H1 (cell line): Measurements from ENCODE around the gene SMARCA2. TPM values are rescaled to one million over a fixed set of nuclear protein-coding genes. Genes with fewer than 3 reads are reported as not detected.

Source experiments
- CTCF ChIA-PET: fragments of 300-600 bp; sonication (Branson Sonifier 250); formaldehyde crosslinking; loops from one replicate; lab custom pipeline; 2021; ENCODE audit not compliant: partially characterized antibody; lab: Charles Lee
- POLR2A ChIA-PET: fragments of 300-600 bp; sonication (Branson Sonifier 250); formaldehyde crosslinking; loops from one replicate; lab custom pipeline; 2021; ENCODE audit warnings: inconsistent platforms; ENCODE audit not compliant: partially characterized antibody; lab: Charles Lee
- DNase-seq, 2 experiments: peaks; one replicate each; pipeline versions ENCODE4 v3.0.0 to v3.0.0-alpha.2; 2010 to 2022; ENCODE audit warnings: low spot score in 2 of 2, low read depth in 1 of 2, mixed read lengths in 1 of 2
- FAIRE-seq: peaks from 2 replicates; lab custom pipeline; 2011; peaks lifted over from hg19 to GRCh38; lab: Jason Lieb, UNC
- H2AFZ ChIP-seq: 2 replicates; pipeline ENCODE4 v1.8.1; 2012; ENCODE audit warnings: low read length, inconsistent platforms
- H2AK5ac ChIP-seq: 2 replicates; pipeline ENCODE4 v1.6.1; 2013; ENCODE audit warnings: low read depth, low read length
- H2BK120ac ChIP-seq: replicated peaks from 2 replicates; pipeline ENCODE3; 2013; ENCODE audit warnings: low read depth, low read length, inconsistent platforms
- H2BK12ac ChIP-seq: 2 replicates; pipeline ENCODE4 v1.6.1; 2013; ENCODE audit warnings: low read depth, low read length
- H2BK15ac ChIP-seq: 2 replicates; pipeline ENCODE4 v1.6.1; 2013; ENCODE audit warnings: low read length
- H2BK20ac ChIP-seq: 2 replicates; pipeline ENCODE4 v1.6.1; 2013; ENCODE audit warnings: low read length
- H2BK5ac ChIP-seq: 2 replicates; pipeline ENCODE4 v1.6.1; 2013; ENCODE audit warnings: low read depth, low read length
- H3K14ac ChIP-seq: 2 replicates; pipeline ENCODE4 v1.6.1; 2013; ENCODE audit warnings: inconsistent platforms; ENCODE audit not compliant: insufficient read length
- H3K18ac ChIP-seq: 2 replicates; pipeline ENCODE4 v1.6.1; 2013; ENCODE audit warnings: low read length; ENCODE audit errors: extremely low read depth
- H3K23ac ChIP-seq: 2 replicates; pipeline ENCODE4 v1.6.1; 2013; ENCODE audit warnings: inconsistent platforms; ENCODE audit not compliant: insufficient read length
- H3K23me2 ChIP-seq: 2 replicates; pipeline ENCODE4 v1.6.1; 2013; ENCODE audit warnings: low read depth, low read length
- H3K27ac ChIP-seq: 2 replicates; pipeline ENCODE4 v1.6.1; 2011; ENCODE audit warnings: low read depth, low read length, inconsistent platforms
- H3K27me3 ChIP-seq, 4 experiments: replicated peaks in 1 of 4; 1 replicate in 1 of 4; 2 replicates in 3 of 4; pipeline versions ENCODE4 v1.6.1 to v1.8.1; 2011 to 2013; ENCODE audit warnings: low read length in 3 of 4, mild to moderate bottlenecking in 3 of 4, inconsistent platforms in 2 of 4, mixed read lengths in 2 of 4, moderate library complexity in 1 of 4; ENCODE audit not compliant: control insufficient read depth in 3 of 4, insufficient read depth in 3 of 4; ENCODE audit errors: extremely low read depth in 1 of 4
- H3K36me3 ChIP-seq, 4 experiments: 2 replicates each; pipeline versions ENCODE4 v1.6.1 to v1.8.1; 2011 to 2013; ENCODE audit warnings: mild to moderate bottlenecking in 4 of 4, low read length in 3 of 4, moderate library complexity in 2 of 4, control low read depth in 1 of 4, inconsistent platforms in 1 of 4; ENCODE audit not compliant: insufficient read depth in 4 of 4, control insufficient read depth in 2 of 4
- H3K4ac ChIP-seq: replicated peaks from 2 replicates; pipeline ENCODE3; 2013; ENCODE audit warnings: low read length, low read depth, mixed read lengths, inconsistent platforms; ENCODE audit not compliant: insufficient read length
- H3K4me1 ChIP-seq, 4 experiments: replicated peaks in 1 of 4; 1 replicate in 1 of 4; 2 replicates in 3 of 4; pipeline versions ENCODE4 v1.6.1 to v1.8.1; 2011 to 2013; ENCODE audit warnings: low read length in 3 of 4, inconsistent platforms in 2 of 4, mixed read lengths in 1 of 4; ENCODE audit not compliant: insufficient read depth in 4 of 4, control insufficient read depth in 3 of 4
- H3K4me2 ChIP-seq, 2 experiments: 2 replicates each; pipeline versions ENCODE4 v1.6.1 to v1.8.1; 2011 to 2013; ENCODE audit warnings: low read depth in 2 of 2, low read length in 2 of 2, control low read depth in 1 of 2, inconsistent platforms in 1 of 2, mild to moderate bottlenecking in 1 of 2; ENCODE audit not compliant: insufficient read depth in 1 of 2
- H3K4me3 ChIP-seq, 4 experiments: fragments of 200-600, 300-600 bp in 1 of 4; sonication (generic), shearing (Covaris generic), sonication (Bioruptor Twin) in 1 of 4; 2 replicates each; pipeline versions ENCODE4 v1.5.1 to v1.8.1; 2011 to 2016; ENCODE audit warnings: low read length in 4 of 4, low read depth in 3 of 4, control low read depth in 2 of 4, inconsistent platforms in 2 of 4, mild to moderate bottlenecking in 2 of 4, mixed read lengths in 1 of 4, moderate library complexity in 1 of 4; ENCODE audit not compliant: insufficient read depth in 2 of 4; ENCODE audit errors: extremely low read depth in 1 of 4
- H3K56ac ChIP-seq: replicated peaks from 2 replicates; pipeline ENCODE3; 2013; ENCODE audit warnings: low read depth, mild to moderate bottlenecking, mixed read lengths, low read length, inconsistent platforms; ENCODE audit not compliant: insufficient read length
- H3K79me1 ChIP-seq: 2 replicates; pipeline ENCODE4 v1.6.1; 2013; ENCODE audit warnings: low read depth, low read length, control low read depth
- H3K79me2 ChIP-seq, 2 experiments: 2 replicates each; pipeline versions ENCODE4 v1.6.1 to v1.8.1; 2012 to 2013; ENCODE audit warnings: low read length in 2 of 2, mild to moderate bottlenecking in 2 of 2, inconsistent platforms in 1 of 2; ENCODE audit not compliant: insufficient read depth in 2 of 2, control insufficient read depth in 1 of 2
- H3K9ac ChIP-seq, 4 experiments: replicated peaks in 1 of 4; 1 replicate in 1 of 4; 2 replicates in 3 of 4; pipeline versions ENCODE4 v1.6.1 to v1.8.1; 2011 to 2013; ENCODE audit warnings: low read depth in 3 of 4, low read length in 3 of 4, control low read depth in 2 of 4, mild to moderate bottlenecking in 2 of 4, moderate library complexity in 2 of 4, inconsistent platforms in 1 of 4; ENCODE audit errors: extremely low read depth in 1 of 4
- H3K9me3 ChIP-seq, 2 experiments: 2 replicates each; pipeline versions ENCODE4 v1.6.1 to v1.8.1; 2012 to 2013; ENCODE audit warnings: mild to moderate bottlenecking in 2 of 2, moderate library complexity in 2 of 2, control low read depth in 1 of 2, inconsistent platforms in 1 of 2, low read depth in 1 of 2, low read length in 1 of 2, mixed read lengths in 1 of 2; ENCODE audit not compliant: insufficient read depth in 2 of 2
- H4K20me1 ChIP-seq, 2 experiments: replicated peaks in 1 of 2; 2 replicates each; pipeline versions ENCODE3 to v1.8.1; 2011 to 2013; ENCODE audit warnings: inconsistent platforms in 2 of 2, low read length in 2 of 2, mild to moderate bottlenecking in 1 of 2; ENCODE audit not compliant: insufficient read depth in 2 of 2, control insufficient read depth in 1 of 2
- H4K5ac ChIP-seq: 2 replicates; pipeline ENCODE4 v1.6.1; 2013; ENCODE audit warnings: low read length, low read depth, mixed read lengths, inconsistent platforms; ENCODE audit not compliant: insufficient read length
- H4K8ac ChIP-seq: 2 replicates; pipeline ENCODE4 v1.8.0; 2013; ENCODE audit warnings: mild to moderate bottlenecking, moderate library complexity, low read length, inconsistent platforms; ENCODE audit not compliant: insufficient read depth; ENCODE audit errors: extremely low read depth
- H4K91ac ChIP-seq: replicated peaks from 2 replicates; pipeline ENCODE3; 2013; ENCODE audit warnings: low read length, mixed read lengths, inconsistent platforms; ENCODE audit not compliant: insufficient read length
- ATF3 ChIP-seq: IDR thresholded peaks from 2 replicates; pipeline ENCODE4 v1.6.1; 2011; ENCODE audit warnings: low read depth, mild to moderate bottlenecking, low read length; ENCODE audit not compliant: insufficient read depth
- EGR1 ChIP-seq: IDR thresholded peaks from 2 replicates; pipeline ENCODE4 v1.6.1; 2011; ENCODE audit warnings: low read depth, low read length, borderline replicate concordance
- GABPA ChIP-seq: IDR thresholded peaks from 2 replicates; pipeline ENCODE4 v1.6.1; 2011; ENCODE audit warnings: mild to moderate bottlenecking, low read length, moderate library complexity, borderline replicate concordance; ENCODE audit not compliant: insufficient read depth
- NRF1 ChIP-seq: IDR thresholded peaks from 2 replicates; pipeline ENCODE4 v1.6.1; 2011; ENCODE audit warnings: mild to moderate bottlenecking, low read depth, low read length, improper control_type of control experiment
- SIRT6 ChIP-seq: IDR thresholded peaks from one replicate; pipeline ENCODE4 v1.7.1; 2012; ENCODE audit warnings: low read length, inconsistent platforms
- SP4 ChIP-seq: IDR thresholded peaks from 2 replicates; pipeline ENCODE4 v1.6.1; 2012; ENCODE audit warnings: low read length, inconsistent platforms
- TAF1 ChIP-seq: IDR thresholded peaks from 2 replicates; pipeline ENCODE4 v1.6.1; 2011; ENCODE audit warnings: mild to moderate bottlenecking, low read depth, low read length
- WGBS, 2 experiments: shearing (Covaris generic) in 1 of 2; methylation state at CpG; one replicate each; pipeline versions ENCODE4 v1.1.6 to v1.1.7; 2013 to 2015; ENCODE audit warnings: low lambda C conversion rate in 2 of 2, mixed read lengths in 2 of 2, inconsistent platforms in 1 of 2, low coverage in 1 of 2, missing lambda C conversion rate in 1 of 2; ENCODE audit not compliant: insufficient replicate concordance in 2 of 2, insufficient coverage in 1 of 2, insufficient read length in 1 of 2; ENCODE audit errors: extremely low coverage in 1 of 2, missing lambda C conversion rate in 1 of 2; 5-methylcytosine and 5-hydroxymethylcytosine counted together
- polyA plus RNA-seq, 7 experiments: library from polyadenylated mRNA; depleted of rRNA in 3 of 7; stranded (reverse) in 5 of 7; unstranded in 2 of 7; fragments of >200 nt in 5 of 7; fragments of 200-250 nt in 2 of 7; gene quantifications; 1 replicate in 5 of 7; 2 replicates in 1 of 7; 4 replicates in 1 of 7; pipeline versions ENCODE4 v1.2.1 to v1.2.3, GENCODE V29; 2011 to 2013; ENCODE audit warnings: missing spikeins in 2 of 7, mixed read lengths in 2 of 7
- total RNA-seq: library from RNA; stranded (reverse); fragmentation: NEBNext Ultra II Directional; extraction: Animal tissue kit (Norgen Biotek cat#: 25700); gene quantifications from 2 replicates; pipeline ENCODE4 v1.2.1, GENCODE V29; 2021

SMARCA2 gene
- total and polyA plus RNA-seq, 2 of the 8 experiments (the other 6 are each of a cell fraction or from before 2014, with no cell fraction given), result 6.3 to 21.7 TPM

DNA sequence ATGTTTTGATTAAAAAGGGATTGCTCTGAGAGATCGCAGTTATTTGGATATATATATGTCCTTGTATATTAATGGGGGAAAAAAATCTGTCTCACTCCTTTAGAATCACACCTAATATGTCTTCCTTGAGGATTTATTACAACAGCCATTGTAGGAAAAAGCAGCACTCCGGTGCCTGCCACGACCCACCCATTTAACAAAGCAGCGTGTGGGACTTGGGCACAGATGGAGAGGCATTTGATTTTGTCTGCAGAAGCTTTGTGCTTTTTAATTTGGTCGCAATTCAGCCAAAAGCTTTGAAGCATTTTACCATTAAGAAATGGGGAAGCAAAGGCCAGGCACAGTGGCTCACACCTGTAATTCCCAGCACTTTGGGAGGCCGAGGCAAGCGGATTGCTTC, 159.2 kb downstream of the SMARCA2 start:
- Histone ChIP-seq H3K4me2 (no peak overlapping the region), H4K5ac (no peak overlapping the region), H2BK15ac (no peak overlapping the region), H2BK120ac (no peak overlapping the region), H3K14ac (no peak overlapping the region), H3K79me1 (no peaks in the 10 kb centered on the region), H3K18ac (no peak overlapping the region), H3K23me2 (no peaks in the 10 kb centered on the region), H4K8ac (no peak overlapping the region), H3K27me3 (no peaks in the 10 kb centered on the region), H2BK12ac (no peak overlapping the region), H3K56ac (no peak overlapping the region), H3K4ac (no peak overlapping the region), H3K9ac (no peak overlapping the region), H3K79me2 (no peaks in the 10 kb centered on the region), H3K4me1 (peaks cover 0 to 7% (median 4%) of the 10 kb centered on the region in 4 experiments; a peak in 3 of 7 replicates), H3K36me3 (no peaks in the 10 kb centered on the region), H3K23ac (no peak overlapping the region), H4K91ac (no peak overlapping the region), H2AFZ (no peak overlapping the region), H3K27ac (no peak overlapping the region), H2BK5ac (no peak overlapping the region), H4K20me1 (no peaks in the 10 kb centered on the region), H2AK5ac (no peak overlapping the region), H2BK20ac (no peak overlapping the region), H3K4me3 (no peak overlapping the region), H3K9me3 (no peaks in the 10 kb centered on the region)
- no peak for DNase-seq
- POLR2A ChIA-PET, result no interaction called here
- FAIRE-seq, result no peak
- CTCF ChIA-PET, result interaction anchor here (1.1 to 4.1 kb wide), 2 partner anchors 7 to 27 kb away, joined by 5 to 29 read pairs; no protein-coding TSS in a partner anchor
- 94% methylated on average over 7 of the region's 7 CpGs; no CpG with 5 or more reads in 1 of the 2 experiments for WGBS, 2 experiments
- no peak for TF ChIP-seq GABPA
- no peak for TF ChIP-seq NRF1
- no peak for TF ChIP-seq SIRT6
- no peak for TF ChIP-seq TAF1
- no peak for TF ChIP-seq SP4
- TF ChIP-seq EGR1, result no peak
- TF ChIP-seq ATF3, result no peak
